ENCODE data around the gene SPTBN2. TPM values are rescaled to one million over a fixed set of nuclear protein-coding genes. Genes with fewer than 3 reads are reported as not detected.

Gene SPTBN2
- total RNA-seq, 2 experiments from 2014 or later, result not detected

- intact Hi-C loops (cut with DNase I, micrococcal nuclease), result no loop called here
- Mint-ChIP-seq H3K27ac (no peak overlapping the region), H3K9me3 (no peaks in the 10 kb centered on the region), H3K4me3 (no peak overlapping the region), H3K4me1 (ENCODE audit: low read depth) (no peaks in the 10 kb centered on the region), H3K27me3 (peaks cover 47% of the 10 kb centered on the region), H3K36me3 (ENCODE audit: low read depth) (no peaks in the 10 kb centered on the region)
- DNase-seq, result no peak
- peaks cover 7% of the 10 kb centered on the region for H3K4me1 ChIP-seq (ENCODE audit: insufficient read depth, low read length)
- no peaks in the 10 kb centered on the region for H3K9me3 ChIP-seq (ENCODE audit: control insufficient read depth in 1 of 2, insufficient read depth in 1 of 2, low read length in 2 of 2)
- peaks cover 0 to 6% of the 10 kb centered on the region in 2 experiments for H3K27me3 ChIP-seq (ENCODE audit: control insufficient read depth in 1 of 2, insufficient read depth in 2 of 2, low read length in 2 of 2)
- TF ChIP-seq CTCF (IDR thresholded peaks at IDR 0.05), result no peak
- POLR2A ChIA-PET, result no interaction called here
- H3K36me3 ChIP-seq (ENCODE audit: insufficient read depth, low read length), result no peaks in the 10 kb centered on the region
- no peak for ATAC-seq (ENCODE audit: poor library complexity)
- CTCF ChIA-PET, result no interaction called here
- H3K4me3 ChIP-seq (ENCODE audit: low read length), result no peak overlapping the region
- H3K27ac ChIP-seq (ENCODE audit: low read depth in 1 of 2, low read length in 2 of 2), result no peak overlapping the region
These were observed 13.5 kb downstream of the SPTBN2 start for GRCh38 chr11:66715346-66716085.

GRCh38 chr11:66713746-66714480 lies 15.1 kb downstream of the SPTBN2 start:
- no peak overlapping the region for H3K27ac ChIP-seq (ENCODE audit: low read depth in 1 of 2, low read length in 2 of 2)
- H3K27me3 ChIP-seq (ENCODE audit: control insufficient read depth in 1 of 2, insufficient read depth in 2 of 2, low read length in 2 of 2), result peaks cover 0 to 6% of the 10 kb centered on the region in 2 experiments
- H3K36me3 Mint-ChIP-seq (ENCODE audit: low read depth), result no peaks in the 10 kb centered on the region
- ChIA-PET POLR2A (no interaction called here), CTCF (no interaction called here)
- ATAC-seq (ENCODE audit: poor library complexity) (no peak), DNase-seq (no peak)
- TF ChIP-seq CTCF (IDR thresholded peaks at IDR 0.05), result no peak
- no peak overlapping the region for H3K27ac Mint-ChIP-seq
- H3K27me3 Mint-ChIP-seq, result peaks cover 35% of the 10 kb centered on the region
- no peaks in the 10 kb centered on the region for H3K9me3 Mint-ChIP-seq
- no peaks in the 10 kb centered on the region for H3K4me1 ChIP-seq (ENCODE audit: insufficient read depth, low read length)
- intact Hi-C loops (cut with DNase I, micrococcal nuclease), result no loop called here
- no peak overlapping the region for H3K4me3 ChIP-seq (ENCODE audit: low read length)
- no peaks in the 10 kb centered on the region for H3K36me3 ChIP-seq (ENCODE audit: insufficient read depth, low read length)
- H3K4me3 Mint-ChIP-seq, result no peak overlapping the region
- no peaks in the 10 kb centered on the region for H3K9me3 ChIP-seq (ENCODE audit: control insufficient read depth in 1 of 2, insufficient read depth in 1 of 2, low read length in 2 of 2)
- H3K4me1 Mint-ChIP-seq (ENCODE audit: low read depth), result no peaks in the 10 kb centered on the region

- H3K4me1 ChIP-seq (ENCODE audit: insufficient read depth, low read length), result no peaks in the 10 kb centered on the region
- H3K27ac ChIP-seq (ENCODE audit: low read depth in 1 of 2, low read length in 2 of 2), result no peak overlapping the region
- Mint-ChIP-seq H3K27me3 (peaks cover 13% of the 10 kb centered on the region), H3K36me3 (ENCODE audit: low read depth) (no peaks in the 10 kb centered on the region), H3K9me3 (no peaks in the 10 kb centered on the region), H3K4me3 (no peak overlapping the region), H3K27ac (no peak overlapping the region), H3K4me1 (ENCODE audit: low read depth) (no peaks in the 10 kb centered on the region)
- H3K36me3 ChIP-seq (ENCODE audit: insufficient read depth, low read length), result no peaks in the 10 kb centered on the region
- H3K4me3 ChIP-seq (ENCODE audit: low read length), result no peak overlapping the region
- intact Hi-C loops (cut with DNase I, micrococcal nuclease), result no loop called here
- ChIA-PET POLR2A (no interaction called here), CTCF (no interaction called here)
- no peak for DNase-seq
- H3K9me3 ChIP-seq (ENCODE audit: control insufficient read depth in 1 of 2, insufficient read depth in 1 of 2, low read length in 2 of 2), result no peaks in the 10 kb centered on the region
- no peaks in the 10 kb centered on the region for H3K27me3 ChIP-seq (ENCODE audit: control insufficient read depth in 1 of 2, insufficient read depth in 2 of 2, low read length in 2 of 2)
- ATAC-seq (ENCODE audit: poor library complexity), result no peak
- no peak for TF ChIP-seq CTCF (IDR thresholded peaks at IDR 0.05)
These were observed 18.6 kb downstream of the SPTBN2 start for GRCh38 chr11:66710384-66710930.

Measured in CD4-positive, alpha-beta T cell (primary cell).